SU-DHL-6 (cell line): ENCODE data around the gene CLECL1.

Experiments
- EZH2phosphoT487 ChIP-seq: fragments of 200-600 bp; sonication (generic), shearing (Covaris generic); conservative IDR thresholded peaks from 2 replicates; pipeline ENCODE4 v1.6.1; 2018; ENCODE audit warnings: mild to moderate bottlenecking, antibody characterized with exemption, low read length, moderate library complexity, mixed read lengths
- TF ChIP-seq, protein P1 (sequence below): fragments of 200-600 bp; sonication (generic); IDR thresholded peaks from one replicate; pipeline ENCODE4 v1.5.1; 2017; ENCODE audit warnings: antibody characterized with exemption, mild to moderate bottlenecking, low read length, moderate library complexity; ENCODE audit not compliant: insufficient read depth, poor library complexity, severe bottlenecking

DNA sequence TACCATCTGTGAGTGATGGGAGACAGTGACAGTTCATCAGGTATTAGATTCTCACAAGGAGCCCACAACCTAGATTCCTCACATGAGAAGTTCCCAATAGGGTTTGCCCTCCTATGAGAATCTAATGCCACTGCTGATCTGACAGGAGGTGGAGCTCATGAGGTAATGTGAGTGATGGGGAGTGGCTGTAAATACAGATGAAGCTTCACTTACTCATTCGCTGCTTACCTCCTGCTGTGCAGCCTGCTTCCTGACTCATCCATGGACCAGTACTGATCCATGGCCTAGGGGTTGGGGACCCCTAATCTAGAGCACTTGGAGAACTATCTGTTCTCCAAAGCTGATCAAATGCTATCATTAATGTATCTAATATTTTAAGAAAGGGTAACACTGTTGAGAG lies 45.7 kb downstream of the CLECL1 start:
- TF ChIP-seq, protein P1, sequence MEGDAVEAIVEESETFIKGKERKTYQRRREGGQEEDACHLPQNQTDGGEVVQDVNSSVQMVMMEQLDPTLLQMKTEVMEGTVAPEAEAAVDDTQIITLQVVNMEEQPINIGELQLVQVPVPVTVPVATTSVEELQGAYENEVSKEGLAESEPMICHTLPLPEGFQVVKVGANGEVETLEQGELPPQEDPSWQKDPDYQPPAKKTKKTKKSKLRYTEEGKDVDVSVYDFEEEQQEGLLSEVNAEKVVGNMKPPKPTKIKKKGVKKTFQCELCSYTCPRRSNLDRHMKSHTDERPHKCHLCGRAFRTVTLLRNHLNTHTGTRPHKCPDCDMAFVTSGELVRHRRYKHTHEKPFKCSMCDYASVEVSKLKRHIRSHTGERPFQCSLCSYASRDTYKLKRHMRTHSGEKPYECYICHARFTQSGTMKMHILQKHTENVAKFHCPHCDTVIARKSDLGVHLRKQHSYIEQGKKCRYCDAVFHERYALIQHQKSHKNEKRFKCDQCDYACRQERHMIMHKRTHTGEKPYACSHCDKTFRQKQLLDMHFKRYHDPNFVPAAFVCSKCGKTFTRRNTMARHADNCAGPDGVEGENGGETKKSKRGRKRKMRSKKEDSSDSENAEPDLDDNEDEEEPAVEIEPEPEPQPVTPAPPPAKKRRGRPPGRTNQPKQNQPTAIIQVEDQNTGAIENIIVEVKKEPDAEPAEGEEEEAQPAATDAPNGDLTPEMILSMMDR: no peak
- no peak for TF ChIP-seq EZH2phosphoT487
